Keratinocyte (primary cell): ENCODE data around the gene PRKAA1.

Source experiments
- CTCF ChIP-seq, 3 experiments: IDR thresholded peaks in 1 of 3; conservative IDR thresholded peaks in 1 of 3; optimal IDR thresholded peaks in 1 of 3; 2 replicates in 2 of 3; 3 replicates in 1 of 3; pipeline versions ENCODE3 to v1.5.1; 2011; ENCODE audit warnings: low read length in 3 of 3, mild to moderate bottlenecking in 3 of 3, moderate library complexity in 2 of 3, control low read depth in 1 of 3, inconsistent platforms in 1 of 3; ENCODE audit not compliant: insufficient read depth in 2 of 3; ENCODE audit errors: extremely low read depth in 1 of 3
- EZH2 ChIP-seq: IDR thresholded peaks from one replicate; pipeline ENCODE4 v1.6.1; 2012; ENCODE audit warnings: inconsistent platforms, mild to moderate bottlenecking, low read length, moderate library complexity

DNA sequence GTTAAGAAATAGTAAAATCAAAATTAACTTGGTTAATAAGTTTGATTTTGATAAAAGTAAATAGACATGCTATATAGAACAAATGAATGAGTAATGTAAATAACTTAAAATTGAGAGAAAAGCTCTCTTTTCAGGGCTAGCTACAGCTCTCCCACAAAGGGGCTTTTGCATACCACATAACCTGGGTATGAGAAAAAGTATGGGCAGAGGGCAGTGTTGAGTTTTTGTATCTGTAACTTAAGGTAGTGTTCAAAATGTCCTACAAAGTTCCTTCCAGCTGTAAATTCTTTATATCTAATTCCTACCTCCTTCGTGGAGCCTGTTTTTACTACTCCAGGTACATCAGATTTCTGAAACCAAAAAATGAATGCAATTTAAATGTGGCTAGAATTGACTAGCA is 23.6 kb downstream of the PRKAA1 start:
- TF ChIP-seq EZH2: no peak
- TF ChIP-seq CTCF (optimal IDR thresholded peaks at IDR 0.05 in 1 of 3, IDR thresholded peaks at IDR 0.05 in 1 of 3, conservative IDR thresholded peaks at IDR 0.05 in 1 of 3; ENCODE audit: extremely low read depth in 1 of 3, insufficient read depth in 2 of 3, low read length in 3 of 3): no peak
